ENCODE data around the gene STMN1. TPM values are rescaled to one million over a fixed set of nuclear protein-coding genes. Genes with fewer than 3 reads are reported as not detected.

STMN1 gene
- total RNA-seq, 2 donors from 2014 or later, result 10.9 to 14.4 TPM

GRCh38 chr1:25862785-25863485, 43.3 kb downstream of the STMN1 start:
- no peak overlapping the region for H3K4me3 ChIP-seq
- no peaks in the 10 kb centered on the region for H3K27me3 ChIP-seq (replicated peaks; ENCODE audit: insufficient read depth)
- no peaks in the 10 kb centered on the region for H3K9me3 ChIP-seq
- no peak for DNase-seq (ENCODE audit: low spot score)
- H3K36me3 ChIP-seq, result peaks cover 4% of the 10 kb centered on the region
- ATAC-seq (ENCODE audit: insufficient number of reproducible peaks, low FRiP score, low read depth), result no peak
- no peak overlapping the region for H3K27ac ChIP-seq
- H3K4me1 ChIP-seq (ENCODE audit: control insufficient read depth in 1 of 2, low read depth in 2 of 2), result peaks cover 4 to 13% of the 10 kb centered on the region in 2 donors
- no peak for TF ChIP-seq CTCF (IDR thresholded peaks at IDR 0.05)

GRCh38 chr1:25861316-25862286, 44.6 kb downstream of the STMN1 start:
- ATAC-seq (ENCODE audit: insufficient number of reproducible peaks, low FRiP score, low read depth) (no peak), DNase-seq (ENCODE audit: low spot score) (no peak)
- Histone ChIP-seq H3K4me1 (ENCODE audit: control insufficient read depth in 1 of 2, low read depth in 2 of 2) (peaks cover 4 to 13% of the 10 kb centered on the region in 2 donors), H3K4me3 (no peak overlapping the region), H3K27ac (no peak overlapping the region), H3K9me3 (no peaks in the 10 kb centered on the region), H3K36me3 (peaks cover 4% of the 10 kb centered on the region), H3K27me3 (replicated peaks; ENCODE audit: insufficient read depth) (no peaks in the 10 kb centered on the region)
- no peak for TF ChIP-seq CTCF (IDR thresholded peaks at IDR 0.05)

GRCh38 chr1:25858906-25859789, 47.1 kb downstream of the STMN1 start, which contains the start of gene AUNIP:
AUNIP (minus strand) TSS chr1:25859457; CDS start chr1:25859357, 100 bp downstream.
- Histone ChIP-seq H3K36me3 (peaks cover 4% of the 10 kb centered on the region), H3K4me1 (ENCODE audit: control insufficient read depth in 1 of 2, low read depth in 2 of 2) (peaks cover 4 to 13% of the 10 kb centered on the region in 2 donors), H3K9me3 (no peaks in the 10 kb centered on the region), H3K4me3 (peak within 1 kb of the TSS; percentile 75), H3K27me3 (replicated peaks; ENCODE audit: insufficient read depth) (no peaks in the 10 kb centered on the region), H3K27ac (peak within 1 kb of the TSS; percentile 37 to 72)
- ATAC-seq (ENCODE audit: insufficient number of reproducible peaks, low FRiP score, low read depth), result peak; percentile 43
- TF ChIP-seq CTCF (IDR thresholded peaks at IDR 0.05), result no peak
- peak; percentile 65 for DNase-seq (ENCODE audit: low spot score)

- Histone ChIP-seq H3K27ac (no peak overlapping the region), H3K4me1 (ENCODE audit: control insufficient read depth in 1 of 2, low read depth in 2 of 2) (peaks cover 4 to 13% of the 10 kb centered on the region in 2 donors), H3K9me3 (no peaks in the 10 kb centered on the region), H3K36me3 (peaks cover 4% of the 10 kb centered on the region), H3K27me3 (replicated peaks; ENCODE audit: insufficient read depth) (no peaks in the 10 kb centered on the region), H3K4me3 (peak overlapping the region; percentile 75)
- DNase-seq (ENCODE audit: low spot score) (no peak), ATAC-seq (ENCODE audit: insufficient number of reproducible peaks, low FRiP score, low read depth) (no peak)
- TF ChIP-seq CTCF (IDR thresholded peaks at IDR 0.05), result no peak
Observed at GRCh38 chr1:25858494-25858893, 47.7 kb downstream of the STMN1 start.
